ENCODE results near the gene MRNIP.

MRNIP gene

GRCh38 chr5:179820127-179820482, 38.5 kb downstream of the MRNIP start:
- DNase-seq, result no peak

- DNase-seq, result peak; percentile 62
These were observed 39.1 kb downstream of the MRNIP start for GRCh38 chr5:179819296-179820126.

GRCh38 chr5:179818746-179819295, 39.8 kb downstream of the MRNIP start:
- peak; percentile 94 for DNase-seq

GRCh38 chr5:179817890-179818745, 40.5 kb downstream of the MRNIP start:
- DNase-seq, result no peak

GRCh38 chr5:179817470-179817840, 41.2 kb downstream of the MRNIP start:
- DNase-seq, result no peak

- DNase-seq, result no peak
These were observed 41.7 kb downstream of the MRNIP start for GRCh38 chr5:179816796-179817469.

- DNase-seq, result no peak
These were observed 42.2 kb downstream of the MRNIP start for GRCh38 chr5:179816401-179816795.

GRCh38 chr5:179815491-179816249, 42.9 kb downstream of the MRNIP start:
- no peak for DNase-seq

- DNase-seq, result no peak
These were observed 44.5 kb downstream of the MRNIP start for GRCh38 chr5:179814090-179814489.

GRCh38 chr5:179812997-179813607, 45.5 kb downstream of the MRNIP start:
- DNase-seq, result no peak

GRCh38 chr5:179812135-179812825, 46.3 kb downstream of the MRNIP start:
- no peak for DNase-seq

- peak; percentile 78 for DNase-seq
These were observed 52.2 kb downstream of the MRNIP start, which contains the start of gene MGAT4B for GRCh38 chr5:179806250-179807048. Gene MGAT4B, minus strand, starts transcription at chr5:179806866. Its CDS starts 283 bp downstream, at chr5:179806583.

GRCh38 chr5:179805529-179806249, 52.9 kb downstream of the MRNIP start:
- peak; percentile 60 for DNase-seq

GRCh38 chr5:179805070-179805528, 53.5 kb downstream of the MRNIP start:
- DNase-seq, result no peak

- DNase-seq, result no peak
These were observed 54.1 kb downstream of the MRNIP start for GRCh38 chr5:179804555-179804947.

GRCh38 chr5:179803651-179804554, 54.7 kb downstream of the MRNIP start:
- peak; percentile 64 for DNase-seq

GRCh38 chr5:179802950-179803562, 55.6 kb downstream of the MRNIP start:
- DNase-seq, result no peak

Data from activated CD4-positive, alpha-beta T cell treated with anti-CD3 and anti-CD28 coated beads, Interleukin-10, Interleukin-2, amounts not matched to agents 100 ng/mL and 50 ng/mL, durations not matched to agents 16 hours and 8 hours (primary cell).